SK-N-MC (cell line): ENCODE results near the gene RNF223.

Experiments used
- EZH2 ChIP-seq: fragments of 200-600 bp; sonication (generic); IDR thresholded peaks from one replicate; pipeline ENCODE4 v1.6.1; 2017; ENCODE audit warnings: antibody characterized with exemption
- POLR2AphosphoS5 ChIP-seq: IDR thresholded peaks from 2 replicates; pipeline ENCODE4 v1.6.1; 2012; ENCODE audit warnings: mild to moderate bottlenecking, low read depth, low read length, borderline replicate concordance

DNA sequence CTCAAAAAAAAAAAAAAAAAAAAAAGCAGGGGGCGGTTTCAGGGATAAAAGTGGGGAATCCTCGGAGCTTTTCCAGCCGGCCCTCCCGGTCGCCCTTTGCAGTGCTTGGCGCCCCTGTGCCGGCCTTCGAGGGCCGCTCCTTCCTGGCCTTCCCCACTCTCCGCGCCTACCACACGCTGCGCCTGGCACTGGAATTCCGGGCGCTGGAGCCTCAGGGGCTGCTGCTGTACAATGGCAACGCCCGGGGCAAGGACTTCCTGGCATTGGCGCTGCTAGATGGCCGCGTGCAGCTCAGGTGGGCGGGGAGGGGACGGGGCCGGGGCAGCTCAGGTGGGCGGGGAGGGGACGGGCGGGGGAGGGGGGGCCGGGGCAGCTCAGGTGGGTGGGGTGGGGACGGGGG, 25.3 kb downstream of the RNF223 start:
- TF ChIP-seq EZH2, result no peak
- no peak for TF ChIP-seq POLR2AphosphoS5
